ENCODE data around the gene STAG1.
"Not testable (repeated sequence)": the region's sequence is repeated elsewhere in the genome, so short reads cannot be mapped to it uniquely, and the experiment has no call there.

The STAG1 gene

GRCh38 chr3:136485777-136486176 lies 266.4 kb downstream of the STAG1 start:
- DNase-seq = no peak

GRCh38 chr3:136476280-136476679 lies 275.9 kb downstream of the STAG1 start:
- DNase-seq = no peak

DNA sequence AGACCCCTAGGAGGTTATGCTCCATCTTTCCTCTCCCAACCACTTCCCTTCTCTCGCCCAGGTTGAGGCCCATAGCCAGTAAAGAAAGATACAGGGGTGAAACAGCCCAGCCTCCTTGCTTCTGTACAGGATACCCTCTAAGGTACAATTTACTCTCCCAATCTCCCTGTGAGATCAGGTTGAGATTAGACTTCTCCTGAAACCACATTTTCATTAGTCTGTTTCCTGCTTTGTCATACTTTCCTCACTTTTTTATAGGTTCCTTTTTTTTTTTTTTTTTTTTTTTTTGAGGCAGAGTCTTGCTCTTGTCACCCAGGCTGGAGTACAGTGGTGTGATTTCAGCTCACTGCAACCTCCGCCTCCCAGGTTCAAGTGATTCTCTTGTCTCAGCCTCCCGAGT lies 277.3 kb downstream of the STAG1 start:
- not testable (repeated sequence) for DNase-seq

GRCh38 chr3:136473716-136474326 lies 278.4 kb downstream of the STAG1 start:
- DNase-seq = no peak

DNA sequence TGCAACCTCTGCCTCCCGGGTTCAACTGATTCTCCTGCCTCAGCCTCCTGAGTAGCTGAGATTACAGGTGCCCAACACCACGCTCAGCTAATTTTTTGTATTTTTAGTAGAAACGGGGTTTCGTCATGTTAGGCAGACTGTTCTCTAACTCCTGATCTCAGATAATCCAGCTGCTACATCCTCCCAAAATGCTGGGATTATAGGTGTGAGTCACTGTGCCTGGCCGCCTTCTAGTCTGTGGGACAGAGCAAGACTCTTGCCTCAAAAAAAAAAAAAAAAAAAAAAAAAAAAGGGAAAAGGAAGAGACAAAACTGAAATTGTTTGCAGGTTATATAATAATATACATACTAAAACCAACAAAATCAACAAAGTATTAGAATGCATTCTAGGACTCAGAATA lies 286.9 kb downstream of the STAG1 start:
- DNase-seq = no peak

DNA sequence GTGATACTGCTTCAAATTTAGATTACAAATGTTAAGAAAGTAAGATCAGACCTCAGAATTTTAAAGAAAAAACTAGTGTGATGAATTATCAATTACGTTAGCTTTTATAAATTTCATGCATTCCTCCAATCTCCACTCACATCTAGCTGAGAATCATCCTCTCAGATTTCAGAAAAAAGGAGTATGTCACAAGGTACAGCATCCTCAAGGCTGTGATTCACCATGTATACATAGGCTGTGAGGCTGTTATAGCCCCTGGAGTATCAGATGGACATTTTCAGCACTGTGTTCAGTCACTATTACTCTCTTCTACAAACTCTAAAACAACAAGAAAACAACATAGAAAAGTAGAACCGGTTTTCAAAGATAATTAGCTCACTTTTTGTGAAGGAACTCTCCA lies 287.7 kb downstream of the STAG1 start:
- DNase-seq = no peak

- no peak for DNase-seq
These were observed 289.0 kb downstream of the STAG1 start for GRCh38 chr3:136463170-136463569.

- DNase-seq = no peak
These were observed 294.4 kb downstream of the STAG1 start for GRCh38 chr3:136457793-136458192.

GRCh38 chr3:136456196-136456595 lies 296.0 kb downstream of the STAG1 start:
- DNase-seq = no peak

DNA sequence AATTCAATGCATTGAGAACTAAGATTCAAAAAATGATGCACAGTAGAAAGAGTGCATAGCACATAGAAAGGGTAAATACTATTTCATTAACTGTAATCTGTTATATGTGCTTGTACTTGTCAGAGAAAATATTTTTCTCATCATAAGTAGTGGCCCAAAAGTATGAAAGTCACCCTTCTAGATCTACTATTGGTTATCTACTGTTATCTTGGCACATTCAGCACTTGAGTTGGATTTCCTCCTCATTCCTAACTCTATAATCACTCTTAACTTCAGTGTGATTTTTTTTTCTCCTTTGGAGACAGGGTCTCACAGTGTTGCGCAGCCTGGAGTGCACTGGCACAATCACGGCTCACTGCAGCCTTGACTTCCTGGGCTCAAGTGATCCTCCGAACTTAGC lies 307.6 kb downstream of the STAG1 start:
- no peak for DNase-seq

GRCh38 chr3:136437043-136437442 lies 315.1 kb downstream of the STAG1 start:
- DNase-seq = no peak

GRCh38 chr3:136434429-136434828 lies 317.7 kb downstream of the STAG1 start:
- no peak for DNase-seq

GRCh38 chr3:136432685-136433084 lies 319.5 kb downstream of the STAG1 start:
- no peak for DNase-seq

GRCh38 chr3:136428167-136428566 lies 324.0 kb downstream of the STAG1 start:
- DNase-seq = no peak

DNA sequence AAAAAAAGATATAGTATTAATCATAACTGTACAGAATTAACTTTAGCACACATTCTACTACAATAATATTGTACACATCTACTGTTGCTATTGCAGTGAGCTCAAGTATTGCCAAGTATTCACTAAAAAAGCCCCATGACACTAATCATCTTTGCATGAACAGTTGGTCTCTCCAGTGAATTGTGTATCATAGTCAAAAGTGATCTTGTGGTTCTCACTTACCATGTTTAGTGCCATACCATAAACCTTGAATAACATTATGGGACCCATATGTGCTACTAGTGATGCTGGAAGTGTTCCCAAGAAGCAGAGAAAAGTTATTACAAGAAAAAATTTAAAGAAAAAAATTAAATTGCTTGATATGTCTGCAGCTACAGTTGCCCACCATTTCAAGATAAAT lies 324.9 kb downstream of the STAG1 start:
- no peak for DNase-seq

DNA sequence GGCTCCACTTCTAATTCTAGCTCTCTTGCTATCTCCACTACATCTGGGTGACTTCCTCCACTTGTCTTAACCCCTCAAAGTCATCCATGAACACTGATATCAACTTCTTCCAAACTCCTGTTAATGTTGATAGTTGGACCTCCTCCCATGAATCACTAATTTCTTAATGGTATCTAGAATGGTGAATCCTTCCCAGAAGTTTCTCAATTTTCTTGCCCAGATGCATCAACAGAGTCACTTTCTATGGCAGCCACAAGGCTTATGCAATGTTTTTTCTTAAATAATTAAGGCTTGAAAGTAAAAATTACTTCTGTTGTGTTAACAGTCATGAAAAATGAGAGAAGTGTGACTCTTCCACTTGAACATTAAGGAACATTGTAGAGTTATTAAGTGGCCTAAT lies 337.7 kb downstream of the STAG1 start:
- no peak for DNase-seq

DNA sequence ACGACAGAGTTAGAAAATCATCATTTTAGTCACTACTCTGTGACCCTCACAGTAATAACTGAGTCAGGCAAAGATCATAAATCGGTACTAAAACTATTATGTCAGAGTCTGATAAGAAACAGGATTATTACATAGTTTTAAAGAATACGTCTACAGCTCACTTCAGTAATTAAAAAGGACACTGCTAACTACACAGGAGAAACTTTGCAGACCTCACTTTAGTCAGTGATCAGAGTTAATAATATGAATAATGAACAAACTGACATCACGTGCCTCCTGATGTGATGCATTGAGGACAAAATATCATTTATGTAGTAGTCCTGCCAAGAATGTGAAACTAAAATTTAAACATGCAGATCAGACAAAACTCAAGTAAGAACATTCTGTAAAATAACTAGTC lies 339.9 kb downstream of the STAG1 start:
- no peak for DNase-seq

- no peak for DNase-seq
These were observed 342.6 kb downstream of the STAG1 start for GRCh38 chr3:136409549-136409948.

- no peak for DNase-seq
These were observed 348.1 kb downstream of the STAG1 start for GRCh38 chr3:136404056-136404455.

DNA sequence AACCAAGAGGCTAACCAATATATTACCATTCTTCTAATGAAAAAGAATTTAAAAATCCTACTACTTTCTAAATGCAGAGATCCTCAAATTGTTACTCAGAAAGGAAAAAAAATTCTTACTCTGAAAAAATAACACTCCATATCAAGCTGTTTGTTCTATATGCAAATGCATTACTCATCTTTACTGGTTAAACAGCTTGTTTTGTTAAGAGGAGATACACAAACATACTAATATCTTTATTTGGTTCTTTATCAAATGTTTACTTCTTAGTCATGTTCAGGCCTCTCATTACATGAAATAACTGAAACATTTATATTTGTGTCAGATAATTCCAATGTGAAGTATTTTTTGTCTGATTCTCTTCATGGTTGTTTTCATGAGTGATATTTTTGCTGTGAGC lies 355.3 kb downstream of the STAG1 start:
- DNase-seq = no peak

DNA sequence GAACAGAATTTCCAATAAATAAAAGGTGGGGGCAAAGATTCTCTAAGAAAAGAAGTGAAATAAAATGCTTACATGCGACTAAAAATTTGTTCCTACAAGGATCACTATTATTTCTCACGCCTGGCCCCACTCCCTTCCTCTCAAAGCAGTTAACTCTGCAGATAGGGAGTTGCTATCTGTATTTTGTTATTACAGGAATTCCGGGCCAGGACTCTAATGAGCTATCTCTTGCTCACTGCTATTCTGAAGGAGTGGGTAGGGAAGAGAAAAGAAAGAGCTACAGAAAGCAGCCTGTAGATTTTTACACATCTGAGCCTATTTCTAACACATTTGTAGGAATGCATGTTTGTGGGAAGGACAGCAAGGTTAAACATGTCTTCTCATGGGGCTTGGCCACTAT lies 361.6 kb downstream of the STAG1 start:
- DNase-seq = no peak

DNA sequence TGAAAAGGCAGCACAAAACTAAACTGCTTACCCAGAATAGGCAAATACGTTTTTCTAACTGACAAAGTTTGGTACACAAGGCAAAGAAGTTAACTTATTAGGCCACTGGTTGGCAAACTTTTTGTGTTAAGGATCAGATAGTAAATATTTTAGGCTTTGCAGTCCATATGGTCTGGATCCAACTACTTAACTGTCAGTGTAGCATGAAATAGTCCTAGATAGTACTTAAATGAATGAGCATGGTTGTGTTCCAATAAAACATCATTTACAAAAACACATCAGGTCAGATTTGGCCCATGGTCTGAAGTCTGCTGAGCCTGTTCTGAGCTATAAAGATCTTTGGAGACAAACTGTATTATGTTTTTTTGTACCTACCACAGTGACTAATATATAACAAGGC lies 365.1 kb downstream of the STAG1 start:
- no peak for DNase-seq

- DNase-seq = no peak
These were observed 366.7 kb downstream of the STAG1 start for GRCh38 chr3:136385457-136385856.

DNA sequence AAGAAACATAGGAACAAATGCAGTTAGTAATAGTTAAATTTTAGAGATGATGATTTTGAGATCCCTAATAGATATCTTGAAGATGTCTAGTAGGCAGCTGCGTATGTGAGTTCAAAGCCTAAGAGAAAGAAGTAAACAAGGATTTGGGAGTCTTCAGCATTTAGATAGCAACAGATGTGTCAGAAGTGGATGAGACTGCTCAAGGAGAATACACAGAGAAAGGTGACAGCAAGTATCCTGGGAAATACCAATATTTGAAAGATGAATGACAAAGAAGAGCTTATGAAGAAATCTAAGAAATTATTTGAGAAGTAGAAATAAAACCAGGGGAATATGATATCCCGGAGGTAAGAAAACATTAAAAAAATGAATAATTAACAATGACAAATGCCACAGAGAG lies 371.1 kb downstream of the STAG1 start:
- DNase-seq = no peak

GRCh38 chr3:136380530-136380929 lies 371.6 kb downstream of the STAG1 start:
- no peak for DNase-seq

- no peak for DNase-seq
These were observed 374.2 kb downstream of the STAG1 start for GRCh38 chr3:136378011-136378410.

Data from KG1 (cell line).